Fibroblast of gingiva (primary cell): Measurements from ENCODE around the gene NDEL1.

Experiments
- DNase-seq: peaks from one replicate; pipeline ENCODE4 v3.0.0-alpha.2; 2011; ENCODE audit warnings: low read depth

The NDEL1 gene

DNA sequence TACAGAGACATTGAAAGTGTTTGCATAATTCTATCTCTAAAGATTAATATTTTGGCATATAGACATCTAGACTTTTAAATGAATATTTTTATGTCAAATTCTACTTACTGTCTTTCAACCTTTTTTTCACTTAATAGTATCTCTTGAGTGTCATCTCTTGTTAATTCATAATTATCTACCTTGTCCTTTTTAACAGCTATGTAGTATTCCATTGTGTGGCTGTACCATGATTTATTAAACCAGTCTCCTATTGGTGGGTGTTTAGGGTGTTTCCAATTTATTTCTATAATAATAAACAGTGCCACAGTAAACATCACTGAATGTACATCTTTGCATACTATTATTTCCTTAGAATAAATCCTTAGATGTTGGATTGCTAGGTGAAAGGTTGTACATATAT, 21.7 kb upstream of the NDEL1 start:
- DNase-seq, result no peak

DNA sequence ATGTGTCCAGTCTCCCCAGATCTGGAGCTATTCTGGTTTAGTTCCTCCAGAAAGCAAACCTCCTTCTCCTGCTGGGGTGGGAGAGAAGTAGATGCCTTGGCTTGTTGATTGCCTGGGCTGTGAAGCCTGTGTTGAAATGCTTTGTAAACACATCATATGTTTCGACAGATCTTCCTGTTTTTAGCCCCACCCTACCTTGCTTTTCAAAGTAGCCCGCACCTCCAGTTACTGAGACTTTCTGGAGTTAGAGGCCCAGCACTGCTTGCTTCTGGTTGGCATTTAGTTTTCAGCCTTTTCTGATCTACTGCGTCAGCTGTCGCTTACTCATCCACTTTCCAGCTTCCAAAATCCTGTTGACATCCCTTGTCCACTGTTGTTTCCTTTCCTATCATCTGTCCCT, 17.9 kb upstream of the NDEL1 start:
- DNase-seq, result no peak

DNA sequence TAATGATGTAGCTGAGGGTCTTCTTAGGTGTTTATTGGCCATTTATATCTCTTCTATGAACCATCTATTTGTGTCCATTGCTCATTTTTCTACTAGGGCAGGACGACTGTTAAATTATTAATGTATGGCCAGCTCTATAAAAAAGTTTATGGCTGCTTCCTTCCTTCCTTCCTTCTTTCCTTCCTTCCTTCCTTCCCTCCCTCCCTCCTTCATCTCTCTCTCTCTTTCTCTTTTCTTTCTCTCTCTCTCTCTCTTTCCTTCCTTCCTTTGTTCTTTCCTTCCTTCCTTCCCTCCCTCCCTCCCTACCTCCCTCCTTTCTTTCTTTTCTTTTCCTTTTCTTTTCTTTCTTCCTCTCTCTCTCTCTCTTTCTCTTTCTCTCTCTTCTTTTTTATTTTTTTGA, 17.2 kb upstream of the NDEL1 start:
- DNase-seq, result no peak

DNA sequence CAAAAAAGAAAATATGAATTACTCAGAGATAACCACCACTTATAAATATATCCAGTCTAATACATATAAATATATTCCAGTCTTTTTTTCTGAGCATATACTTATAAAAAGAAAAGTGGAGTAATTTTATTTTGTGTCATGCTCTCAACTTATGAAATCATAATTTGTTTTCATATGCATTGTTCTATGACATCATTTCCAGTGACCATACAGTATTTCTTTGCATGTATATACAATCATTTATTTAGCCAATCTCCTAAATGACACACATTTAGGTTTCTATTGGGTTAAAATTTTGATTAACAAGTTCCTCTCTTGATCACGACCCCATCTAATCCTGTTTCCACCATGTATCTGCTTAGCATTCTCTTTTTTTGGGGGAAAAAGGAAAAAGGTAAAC, 16.4 kb upstream of the NDEL1 start:
- DNase-seq, result no peak

DNA sequence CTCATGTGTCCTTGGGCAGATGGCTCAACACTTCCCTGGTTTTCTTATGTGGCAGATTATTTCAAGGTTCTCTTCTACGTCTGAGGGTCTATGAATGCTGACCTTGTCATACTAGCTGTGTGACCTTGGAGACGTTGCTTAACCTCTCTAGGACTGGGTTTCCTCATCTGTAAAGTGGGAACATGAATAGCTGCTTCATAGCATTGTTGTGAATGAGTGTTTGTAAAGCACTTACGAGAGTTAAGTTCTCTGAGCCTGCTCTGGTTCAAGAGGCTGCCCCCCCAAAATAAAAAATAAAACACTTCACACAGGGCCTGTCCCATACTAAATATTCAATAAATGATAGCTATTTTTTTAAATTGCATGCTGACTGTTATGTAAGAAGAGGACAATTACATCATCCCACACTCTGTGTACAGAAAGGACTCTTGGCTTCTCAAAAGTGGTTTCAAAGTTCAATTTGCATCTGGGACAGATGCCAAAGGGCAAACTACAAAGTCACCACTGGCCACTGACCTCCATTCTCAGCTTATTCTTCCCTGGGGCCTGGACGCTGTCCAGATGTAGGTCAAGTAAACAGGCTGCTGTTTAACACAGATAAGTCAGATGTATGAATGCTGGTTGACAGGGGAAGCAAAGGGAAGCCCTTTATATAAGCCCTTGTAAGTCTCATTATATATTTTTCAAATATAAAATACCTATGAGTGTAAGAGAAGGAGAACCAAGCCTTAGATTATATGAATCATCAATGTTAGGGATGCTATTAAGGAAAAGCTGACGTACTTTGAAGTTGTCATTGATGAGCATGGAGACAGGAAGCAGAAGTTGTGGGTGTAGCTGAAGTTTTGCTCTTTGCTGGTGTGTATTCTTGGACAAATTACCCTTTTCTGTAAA, 15.4 kb upstream of the NDEL1 start:
- peak; percentile 64 for DNase-seq

DNA sequence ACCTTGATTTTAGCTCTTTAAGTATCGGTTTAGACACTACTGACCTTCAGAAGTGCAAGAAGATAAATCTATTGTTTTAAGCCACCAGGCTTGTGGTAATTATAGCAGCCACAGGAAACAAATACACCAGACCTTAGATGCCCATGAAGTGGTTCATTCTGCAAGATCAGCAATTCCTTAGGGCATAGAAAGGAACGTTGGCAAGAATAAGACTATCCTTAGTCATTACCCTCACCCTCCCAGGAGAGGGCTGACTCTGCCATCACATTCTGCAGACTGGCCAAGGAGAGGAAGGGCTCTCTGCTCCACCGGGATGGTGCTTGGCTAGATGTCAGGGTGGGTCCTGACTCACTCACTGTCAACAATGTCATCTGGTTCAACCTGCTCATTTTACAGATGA, 14.1 kb upstream of the NDEL1 start:
- peak; percentile 75 for DNase-seq

DNA sequence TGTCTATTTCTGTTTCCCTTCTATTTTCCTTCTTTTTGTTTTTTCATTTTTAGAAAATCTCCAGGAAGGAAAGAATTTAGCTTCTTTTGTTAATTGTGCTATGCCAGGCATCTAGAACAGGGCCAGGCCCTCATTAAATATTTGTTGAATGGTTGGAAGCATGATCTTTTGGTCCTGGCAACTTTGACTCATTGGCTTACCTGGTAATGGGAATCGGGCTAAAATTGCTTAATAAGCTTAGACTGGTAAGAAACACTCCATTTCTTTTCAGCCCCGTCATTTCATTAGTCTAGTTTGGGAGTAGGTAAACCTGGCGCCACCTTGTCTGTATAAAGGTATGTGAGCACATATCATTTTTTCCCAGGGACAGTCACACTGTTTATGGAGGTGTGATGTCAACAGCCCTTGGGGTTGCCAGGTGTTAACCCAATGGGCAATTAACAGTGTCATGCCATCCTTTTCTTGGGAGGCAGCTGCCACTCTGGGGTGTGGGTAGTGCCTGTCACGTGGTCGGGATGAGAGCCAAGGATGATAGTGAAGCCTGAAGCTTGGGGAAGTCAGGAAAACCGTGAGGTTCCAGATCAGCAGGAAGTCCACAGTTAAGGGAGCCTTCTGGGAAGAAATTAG, 9.5 kb upstream of the NDEL1 start:
- DNase-seq, result no peak

DNA sequence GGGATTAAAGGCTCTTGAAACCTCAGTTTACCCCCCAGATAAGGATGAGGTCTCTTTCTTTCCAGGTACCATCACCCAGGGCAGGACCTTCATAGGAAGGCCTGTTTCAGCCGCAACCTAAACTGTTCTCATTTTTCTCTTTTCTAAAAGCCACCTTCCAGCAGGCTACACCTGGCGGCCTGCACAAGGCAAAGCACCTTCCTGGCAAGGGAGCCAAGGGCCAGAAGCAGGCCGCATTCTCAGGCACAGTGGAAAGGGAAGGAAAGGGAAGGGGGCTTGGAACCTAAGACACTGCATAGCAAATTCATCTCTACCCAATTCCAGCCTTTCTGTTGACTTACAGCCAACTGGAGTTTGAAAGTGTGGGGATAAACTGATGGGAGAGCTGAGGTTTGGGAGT, 8.9 kb upstream of the NDEL1 start:
- DNase-seq, result no peak

DNA sequence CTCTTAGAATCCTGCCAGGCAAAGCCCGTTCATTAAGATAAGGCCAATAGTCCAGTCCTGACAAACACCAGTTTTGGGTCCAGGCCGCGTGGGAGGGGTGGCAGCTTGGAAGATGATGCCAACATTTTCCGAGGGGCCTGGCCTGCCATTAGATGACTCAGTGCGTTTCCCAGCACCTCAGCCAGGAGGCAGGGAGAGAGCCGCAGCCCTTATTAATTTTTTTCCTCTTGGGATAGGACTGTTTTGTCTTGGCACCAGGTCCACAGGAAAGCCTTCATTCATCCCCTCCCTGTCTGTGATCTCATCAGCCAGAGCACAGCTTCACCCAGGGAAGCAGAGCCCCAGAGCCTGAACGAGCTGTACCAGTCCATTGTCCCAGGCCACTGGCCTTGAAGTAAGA, 4.7 kb upstream of the NDEL1 start:
- DNase-seq, result peak; percentile 52

DNA sequence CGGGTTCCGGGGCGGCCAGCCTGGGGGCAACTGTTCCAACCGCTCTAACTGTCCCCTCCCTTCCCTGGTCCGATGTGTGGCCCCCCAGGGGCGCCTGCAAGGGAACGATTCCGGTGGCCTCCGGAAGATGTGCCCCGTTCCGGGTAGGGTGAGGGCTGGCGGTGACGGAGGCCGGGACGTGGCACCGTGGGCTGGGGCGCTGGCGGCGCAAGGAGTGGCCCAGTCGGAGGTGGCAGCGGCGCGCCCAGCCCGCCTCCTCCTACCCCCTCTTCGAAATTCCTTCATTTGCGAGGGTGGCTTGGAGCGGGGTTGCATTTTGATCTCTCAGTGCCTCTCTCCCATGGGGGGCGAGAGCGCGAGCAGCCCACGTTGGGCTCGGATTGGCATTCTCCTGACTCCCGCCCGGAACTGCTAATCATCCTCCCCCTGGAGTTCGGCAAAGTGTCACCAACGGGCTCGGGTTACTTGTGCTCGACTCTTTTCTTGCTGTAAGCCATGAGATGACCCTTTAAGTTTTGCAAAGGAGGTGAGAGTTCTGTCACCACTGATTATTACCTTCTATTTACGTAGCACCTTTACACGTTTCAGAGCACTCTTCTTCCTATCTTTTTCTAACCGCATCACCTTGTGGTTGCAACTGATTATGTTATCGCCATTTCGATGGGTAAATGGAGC, 622 bp downstream of the NDEL1 start:
- peak; percentile 72 for DNase-seq

DNA sequence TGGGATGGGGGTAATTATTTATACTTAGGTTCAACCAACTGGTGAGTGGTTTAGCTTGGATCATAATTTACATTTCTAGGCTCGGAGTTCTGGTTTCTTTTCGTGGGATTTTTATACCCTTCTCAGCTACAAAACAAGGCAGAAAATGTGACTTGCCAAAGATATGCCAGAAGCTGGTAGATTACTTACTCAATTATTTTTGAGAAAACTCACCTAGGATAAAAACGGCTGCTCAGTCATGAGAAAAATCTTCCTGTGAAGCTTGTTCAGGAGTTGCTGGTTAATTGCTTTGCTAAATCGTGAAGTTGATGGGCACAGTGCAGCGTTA, 1.1 kb downstream of the NDEL1 start:
- DNase-seq, result no peak

DNA sequence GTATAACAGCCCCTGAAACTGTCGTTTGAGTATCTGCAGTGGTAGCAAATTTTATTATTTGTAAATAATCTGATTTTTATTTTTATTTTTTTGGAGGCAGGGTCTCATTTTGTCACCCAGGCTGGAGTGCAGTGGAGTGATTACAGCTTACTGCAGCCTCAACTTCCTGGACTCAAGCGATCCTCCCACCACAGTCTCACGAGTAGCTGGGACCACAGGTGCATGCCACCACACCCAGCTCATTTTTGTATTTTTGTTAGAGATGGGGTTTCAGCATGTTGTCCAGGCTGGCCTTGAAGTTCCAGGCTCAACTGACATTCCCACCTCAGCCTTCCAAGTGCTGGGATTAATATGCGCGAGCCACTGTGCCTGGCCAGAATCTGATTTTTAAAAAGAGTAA, 2.8 kb downstream of the NDEL1 start:
- DNase-seq, result no peak

DNA sequence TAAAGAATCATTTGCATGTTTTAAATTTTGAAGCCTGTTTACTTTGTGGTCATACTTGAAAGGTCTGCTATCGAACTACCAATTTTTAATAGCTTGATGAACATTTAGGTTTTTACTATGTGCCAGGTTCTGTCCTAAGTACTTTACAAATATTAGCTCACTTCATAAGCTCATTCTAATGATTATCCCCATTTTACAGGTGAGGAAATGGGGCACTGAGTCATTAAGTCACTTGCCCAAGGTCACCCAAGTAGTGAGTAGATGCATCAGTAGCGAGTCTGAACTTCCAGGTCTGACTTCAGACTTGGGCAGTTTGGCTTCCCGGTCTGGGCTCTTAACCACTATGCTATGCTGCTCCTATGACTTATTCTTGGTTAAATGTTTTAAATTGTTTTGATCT, 4.0 kb downstream of the NDEL1 start:
- DNase-seq, result no peak

DNA sequence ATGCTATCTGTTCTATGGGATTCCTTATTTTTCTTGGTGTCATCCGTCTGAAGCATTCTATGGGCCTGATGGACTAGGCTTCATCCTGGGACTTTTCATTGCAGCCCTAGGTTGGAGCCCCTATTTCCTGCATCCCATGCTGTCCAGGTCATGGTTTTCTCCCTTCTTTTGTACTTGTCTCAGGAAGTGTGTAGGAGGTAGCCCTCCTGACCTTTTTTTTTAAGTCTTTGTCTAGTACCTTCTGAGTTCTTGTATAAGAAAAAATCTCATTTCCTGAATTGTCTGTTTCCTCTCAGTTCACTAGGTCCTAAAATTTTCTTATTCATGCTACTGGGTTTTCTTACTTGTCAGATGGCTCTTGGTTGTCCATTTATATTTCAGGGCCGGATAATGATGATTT, 6.0 kb downstream of the NDEL1 start:
- DNase-seq, result no peak

DNA sequence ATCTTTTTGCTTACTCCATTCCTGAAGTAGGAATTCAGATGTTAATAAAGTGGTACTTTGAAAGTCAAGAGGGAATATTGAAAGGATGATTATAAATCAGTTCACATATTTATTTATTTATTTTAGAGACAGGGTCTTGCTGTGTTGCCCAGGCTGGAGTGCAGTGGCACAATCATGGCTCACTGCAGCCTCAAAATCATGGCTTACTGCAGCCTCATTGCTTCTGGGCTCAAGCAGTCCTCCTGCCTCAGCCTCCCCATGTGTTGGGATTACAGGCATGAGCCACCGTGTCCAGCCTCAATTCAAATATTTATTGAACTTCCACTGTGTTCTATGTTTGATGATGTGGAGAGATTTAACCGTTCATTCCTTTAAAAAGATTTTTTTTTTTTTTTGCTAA, 6.6 kb downstream of the NDEL1 start:
- no peak for DNase-seq

DNA sequence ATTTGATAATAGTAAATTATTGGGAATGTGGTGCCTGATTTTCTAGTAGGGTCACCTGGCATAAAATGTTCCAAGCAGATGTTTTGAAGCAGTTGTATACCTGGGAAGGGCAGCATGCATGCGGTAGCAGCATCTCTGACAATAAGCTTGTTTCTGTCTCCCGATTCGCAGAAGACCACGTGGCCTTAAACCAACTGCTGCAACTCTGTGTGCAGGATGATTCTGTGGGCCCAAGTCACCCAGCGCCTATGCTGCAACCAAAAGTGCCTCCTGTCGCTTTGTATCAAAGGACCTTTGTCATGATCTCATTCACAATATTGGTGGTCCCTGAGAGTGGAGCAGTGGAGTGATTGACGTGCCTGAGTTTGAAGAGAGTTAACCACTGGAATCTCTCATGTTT, 8.1 kb downstream of the NDEL1 start:
- DNase-seq, result no peak

DNA sequence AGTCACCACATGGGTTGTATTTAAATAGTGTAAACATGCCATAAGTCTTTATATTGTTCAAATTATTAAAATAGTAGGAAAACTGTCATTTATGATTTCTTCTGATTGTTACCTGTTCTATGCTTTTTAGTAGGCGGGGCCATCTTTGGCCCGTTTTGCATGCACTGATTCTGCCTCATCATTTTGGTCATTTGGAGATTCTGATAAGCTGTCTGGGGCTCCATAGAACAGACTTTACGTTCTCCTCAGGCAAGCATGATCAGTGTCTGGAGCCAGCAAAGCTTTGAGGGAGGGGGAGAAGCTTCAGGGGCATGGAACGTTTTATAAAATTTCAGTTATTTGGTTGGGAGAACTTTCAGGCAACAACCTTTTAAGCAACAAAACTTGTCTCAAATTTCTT, 8.8 kb downstream of the NDEL1 start:
- DNase-seq, result no peak

DNA sequence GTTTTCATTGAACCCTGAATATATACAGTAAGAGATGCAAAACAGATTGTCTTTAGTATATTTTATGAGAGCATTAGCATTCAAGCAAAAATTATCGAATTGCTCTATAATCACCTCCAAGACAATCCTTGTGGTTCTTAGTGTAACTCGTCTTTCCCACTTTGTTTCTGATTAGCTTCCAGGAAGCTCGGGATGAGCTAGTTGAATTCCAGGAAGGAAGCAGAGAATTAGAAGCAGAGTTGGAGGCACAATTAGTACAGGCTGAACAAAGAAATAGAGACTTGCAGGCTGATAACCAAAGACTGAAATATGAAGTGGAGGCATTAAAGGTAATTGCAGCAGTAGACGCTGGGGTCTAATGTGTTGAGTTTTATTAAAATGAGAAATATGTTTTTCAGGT, 9.9 kb downstream of the NDEL1 start:
- DNase-seq, result no peak

DNA sequence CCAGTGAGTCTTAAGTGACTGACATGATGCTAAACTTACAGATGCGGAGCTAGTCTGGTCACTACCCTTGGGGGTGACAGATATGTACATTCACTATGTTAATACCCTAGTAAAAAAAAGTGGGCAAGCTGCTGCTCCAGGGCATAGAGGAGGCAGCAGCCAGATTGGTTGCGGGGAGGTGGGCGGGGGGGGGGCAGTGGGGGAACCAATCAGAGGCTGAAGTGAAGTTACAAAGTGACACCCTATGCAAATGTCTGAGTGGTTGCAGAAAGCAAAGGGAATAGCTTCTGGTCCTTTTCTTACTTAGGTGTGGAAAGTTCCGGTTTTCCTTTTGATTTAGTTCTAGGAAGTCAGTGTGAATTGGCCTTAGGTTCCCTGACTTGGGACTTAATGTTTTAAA, 12.1 kb downstream of the NDEL1 start:
- DNase-seq, result no peak

DNA sequence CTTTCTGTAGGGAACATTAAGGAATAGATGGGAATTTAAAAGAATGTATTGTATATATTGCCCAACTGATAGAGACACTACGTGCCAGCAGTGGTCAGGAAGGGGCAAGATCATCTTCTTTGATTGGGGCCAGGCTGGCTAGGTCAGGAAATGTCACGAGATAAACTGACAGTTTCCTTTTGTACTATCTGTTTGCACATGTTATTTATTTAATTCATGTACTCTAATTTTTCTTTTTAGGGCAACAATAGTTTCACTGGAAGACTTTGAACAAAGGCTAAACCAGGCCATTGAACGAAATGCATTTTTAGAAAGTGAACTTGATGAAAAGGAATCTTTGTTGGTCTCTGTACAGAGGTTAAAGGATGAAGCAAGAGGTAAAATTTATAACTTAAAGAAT, 12.6 kb downstream of the NDEL1 start:
- no peak for DNase-seq

DNA sequence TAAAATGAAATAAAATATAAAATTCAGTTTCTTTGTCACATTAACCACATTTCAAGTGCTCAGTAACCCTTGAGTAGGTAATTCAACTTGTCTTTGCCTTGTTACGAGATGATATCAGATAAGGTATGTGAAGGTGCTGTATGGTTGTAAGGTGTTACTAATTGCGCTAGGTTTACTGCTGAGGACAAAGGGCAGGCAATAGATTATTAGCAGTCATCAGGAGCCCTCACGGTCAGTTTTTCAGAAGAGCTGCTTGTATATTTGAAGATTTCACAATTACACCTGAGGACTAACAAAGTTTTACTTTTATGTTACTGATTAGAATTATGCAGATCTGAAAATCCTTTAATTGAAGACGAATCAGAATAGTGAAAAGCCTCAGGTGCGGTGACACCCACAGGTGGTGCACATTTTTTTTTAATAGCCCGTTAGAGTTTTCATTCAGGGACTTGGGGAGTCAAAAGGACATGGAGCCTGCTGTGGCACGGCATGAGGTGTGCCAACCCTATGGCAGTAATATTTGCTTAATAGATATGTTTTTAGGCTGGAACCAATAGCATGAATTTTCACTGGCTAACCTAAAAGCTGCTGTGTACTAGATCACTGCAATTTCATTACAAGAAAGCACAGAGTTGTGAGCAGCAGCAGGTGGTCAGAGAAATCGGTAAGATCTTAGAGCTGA, 16.4 kb downstream of the NDEL1 start:
- DNase-seq, result no peak

DNA sequence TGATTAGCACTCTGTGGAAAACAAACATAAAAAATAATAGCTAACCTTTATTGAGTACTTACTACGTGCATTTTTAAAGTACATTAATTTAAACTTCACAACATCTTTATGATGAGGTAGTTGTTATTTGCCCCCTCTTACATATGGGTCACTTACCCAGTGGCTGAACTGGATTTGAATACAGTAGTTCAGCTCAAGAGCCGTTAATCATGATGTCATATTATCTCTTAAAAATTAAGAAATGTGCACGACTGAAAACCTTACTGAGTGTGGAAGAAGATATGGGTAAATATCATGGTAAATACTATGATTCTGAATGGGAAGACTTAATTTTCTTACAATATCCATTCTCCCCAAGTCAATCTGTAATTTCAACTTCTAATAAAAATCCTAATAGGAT, 17.6 kb downstream of the NDEL1 start:
- no peak for DNase-seq

DNA sequence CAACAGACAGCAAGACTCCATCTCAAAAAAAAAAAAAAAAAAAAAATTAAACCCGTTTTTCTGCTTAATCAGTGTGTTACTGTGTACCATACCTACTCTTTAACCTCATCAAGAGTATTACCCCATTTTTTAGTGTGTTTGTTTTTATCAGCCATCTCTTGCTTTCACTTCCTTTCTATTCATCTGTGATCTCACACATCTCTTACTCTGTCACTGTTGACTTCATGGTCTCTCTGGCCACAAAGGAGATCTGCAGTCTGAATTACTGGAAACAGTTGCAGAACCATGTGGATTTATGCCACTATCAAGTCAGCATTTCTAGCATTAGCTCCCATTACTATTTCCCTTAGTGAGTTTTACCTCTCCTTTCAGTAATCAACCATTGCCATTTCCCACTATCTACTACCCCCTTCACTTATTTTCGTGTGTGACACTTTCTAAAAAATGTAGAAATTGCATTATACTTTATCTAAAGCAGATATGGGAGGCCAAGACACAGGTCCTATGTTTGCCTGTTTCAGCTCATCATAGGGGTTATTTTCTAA, 20.1 kb downstream of the NDEL1 start:
- DNase-seq, result no peak
